ELF-1 (cell line): ENCODE data around the gene ZBTB16.
A peak's percentile ranks its signal among the peaks of the same experiment; 100 is the strongest.

Source experiments
- DNase-seq: peaks from one replicate; pipeline ENCODE4 v3.0.0-alpha.2; 2016; ENCODE audit warnings: low read depth, low spot score

The ZBTB16 gene

DNA sequence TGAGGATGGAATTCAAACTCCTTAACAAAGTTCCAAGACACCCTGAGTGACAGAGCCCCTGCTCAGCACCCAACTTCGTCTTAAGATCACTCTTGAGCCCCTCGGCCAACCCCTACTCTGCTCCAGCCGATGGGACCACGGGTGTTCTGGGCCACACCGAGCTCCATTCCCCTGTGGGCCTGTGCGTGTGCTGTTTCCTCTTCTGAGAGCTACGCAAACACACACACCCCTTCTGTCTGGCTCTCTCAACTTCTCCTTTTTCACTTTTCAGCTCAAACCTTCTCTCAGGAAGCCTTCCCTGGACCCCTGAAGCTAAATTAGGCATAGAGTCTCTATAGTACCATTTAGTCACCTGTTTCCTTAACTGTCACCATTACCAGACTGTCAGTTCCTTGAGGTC is 199.2 kb downstream of the ZBTB16 start:
- DNase-seq = no peak

DNA sequence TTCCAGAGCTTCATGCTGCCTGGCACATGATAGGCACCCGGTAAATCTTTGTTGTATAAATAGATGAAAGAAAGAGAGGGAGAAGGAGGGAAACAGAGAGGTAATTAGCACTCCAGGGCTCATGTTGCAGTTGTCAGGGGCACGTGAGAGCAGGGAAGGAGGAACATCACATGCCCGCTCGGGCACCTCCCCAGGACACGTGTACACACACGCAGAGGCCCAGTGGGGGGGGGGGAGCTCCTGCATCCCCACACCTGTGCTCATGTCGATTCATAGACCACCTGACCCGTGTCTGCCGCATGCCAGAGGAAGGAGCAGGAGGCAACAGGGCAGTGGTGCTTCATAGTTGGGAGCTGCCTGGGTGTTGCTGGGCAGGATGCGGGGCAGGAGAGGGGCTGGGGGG is 199.6 kb downstream of the ZBTB16 start:
- no peak for DNase-seq

DNA sequence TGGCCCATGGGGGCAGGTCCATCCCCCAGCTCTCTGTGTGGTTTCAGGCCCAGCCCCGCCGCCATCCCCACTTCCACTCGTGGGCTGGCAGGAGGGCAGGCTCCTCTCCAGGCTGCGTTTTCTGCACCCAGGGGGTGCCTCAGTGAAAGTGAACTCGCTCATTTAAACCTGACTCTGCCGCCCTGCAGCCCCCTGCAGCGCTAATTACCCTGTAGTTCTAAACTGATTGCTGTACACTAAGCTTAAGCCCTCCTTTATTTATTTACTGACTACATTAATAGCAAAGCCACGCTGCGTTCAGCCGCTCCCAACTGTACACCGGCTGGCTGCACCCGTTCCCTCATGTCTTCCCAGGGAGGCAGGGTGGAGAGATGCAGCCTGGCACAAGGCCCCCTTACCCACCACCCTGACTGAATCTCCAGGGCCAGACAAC is 200.1 kb downstream of the ZBTB16 start:
- DNase-seq = no peak

DNA sequence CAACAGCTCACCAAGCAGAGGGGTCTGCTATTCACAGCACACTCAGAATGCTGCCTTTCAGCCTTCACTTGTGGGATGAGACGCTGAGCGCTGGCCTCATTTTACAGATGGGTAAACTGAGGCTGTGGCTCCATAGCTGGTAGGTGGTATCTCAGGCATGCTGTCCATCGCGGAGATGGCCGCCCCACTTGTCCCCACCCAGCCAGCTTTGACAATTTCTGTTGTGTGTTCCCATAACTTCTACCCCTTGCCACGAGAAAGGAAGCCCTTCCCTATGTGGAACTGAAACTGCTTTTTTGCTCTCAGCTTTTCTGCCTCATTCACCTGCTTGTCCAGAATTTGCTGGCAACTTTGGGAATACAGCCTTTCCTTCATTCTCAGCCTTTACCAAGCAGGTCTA is 200.6 kb downstream of the ZBTB16 start:
- no peak for DNase-seq

DNA sequence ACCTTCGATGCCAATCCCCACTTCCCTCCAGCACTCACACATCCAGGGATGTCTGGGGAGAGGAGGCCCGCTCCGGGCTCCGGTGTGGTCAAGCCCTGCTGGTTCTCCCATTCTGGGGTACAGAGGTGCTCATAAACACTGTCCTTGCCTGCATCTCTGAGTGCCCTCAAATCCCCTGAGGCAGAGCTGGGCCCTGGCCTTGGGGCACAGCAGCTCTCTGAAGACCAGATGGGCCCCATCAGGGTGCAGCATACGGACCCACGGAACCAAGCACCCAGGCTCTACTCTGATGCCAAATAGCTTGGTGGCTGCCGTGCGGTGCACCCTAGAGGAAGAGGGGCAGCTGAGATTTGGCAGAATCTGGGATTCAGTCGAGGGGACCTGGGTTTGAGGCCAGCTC is 201.0 kb downstream of the ZBTB16 start:
- no peak for DNase-seq

DNA sequence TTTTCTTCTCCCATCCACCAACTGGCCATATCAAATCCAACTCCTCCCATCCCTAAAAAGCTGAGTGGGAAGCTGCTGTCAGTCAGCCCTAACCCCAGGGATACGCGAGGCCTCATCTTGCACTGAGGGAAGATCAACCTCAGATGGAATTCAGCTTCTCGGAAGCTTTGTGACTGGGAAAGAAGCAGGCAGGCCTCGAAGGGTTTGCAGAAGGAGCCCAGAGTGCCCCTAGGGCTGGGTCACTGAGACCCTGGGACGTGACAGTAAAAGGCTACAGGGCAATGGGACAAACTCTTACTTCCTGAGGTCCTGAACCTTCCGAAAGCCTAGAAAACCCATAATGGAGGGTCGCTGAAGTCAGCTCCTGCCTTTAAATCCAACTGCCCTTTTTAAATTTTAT is 202.3 kb downstream of the ZBTB16 start:
- no peak for DNase-seq

DNA sequence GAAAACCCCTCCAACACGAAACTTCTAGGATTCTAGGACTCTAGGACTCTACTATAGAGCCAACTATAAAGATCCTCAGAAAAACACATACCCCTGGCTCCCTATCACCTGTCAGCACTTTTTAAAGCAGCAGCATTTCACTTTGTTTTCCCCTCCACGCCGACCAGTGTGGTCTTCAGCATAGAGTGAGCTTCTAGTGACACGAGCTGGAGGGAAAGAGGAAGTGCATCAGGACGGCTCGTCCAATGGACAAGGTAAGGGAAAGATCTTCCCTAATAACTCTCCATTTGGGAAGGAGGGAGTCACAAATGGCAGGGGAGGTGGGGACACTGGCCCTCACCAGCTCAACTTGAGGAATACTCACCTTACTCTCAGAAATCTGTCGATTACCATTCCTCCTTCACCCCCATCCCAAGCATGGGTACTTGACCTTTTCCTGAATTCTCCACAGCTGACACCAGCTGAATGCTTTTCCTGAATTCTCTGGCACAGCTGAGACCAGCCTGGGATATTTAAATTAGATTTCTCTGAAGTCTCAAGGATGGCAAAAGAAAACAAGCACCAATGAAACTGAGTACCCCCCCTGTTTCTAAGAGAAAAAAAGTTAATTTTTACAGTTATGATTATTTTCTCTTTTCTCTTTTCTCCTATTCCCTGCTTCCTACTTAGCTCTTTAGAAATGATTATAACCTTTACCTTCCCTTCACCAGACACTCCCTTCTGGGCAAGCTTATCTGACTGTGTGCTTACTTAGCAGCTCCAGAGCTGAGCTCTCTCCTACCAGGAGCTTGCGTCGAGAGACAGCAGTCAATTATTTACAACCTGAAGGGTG is 203.4 kb downstream of the ZBTB16 start:
- peak; percentile 54 for DNase-seq

DNA sequence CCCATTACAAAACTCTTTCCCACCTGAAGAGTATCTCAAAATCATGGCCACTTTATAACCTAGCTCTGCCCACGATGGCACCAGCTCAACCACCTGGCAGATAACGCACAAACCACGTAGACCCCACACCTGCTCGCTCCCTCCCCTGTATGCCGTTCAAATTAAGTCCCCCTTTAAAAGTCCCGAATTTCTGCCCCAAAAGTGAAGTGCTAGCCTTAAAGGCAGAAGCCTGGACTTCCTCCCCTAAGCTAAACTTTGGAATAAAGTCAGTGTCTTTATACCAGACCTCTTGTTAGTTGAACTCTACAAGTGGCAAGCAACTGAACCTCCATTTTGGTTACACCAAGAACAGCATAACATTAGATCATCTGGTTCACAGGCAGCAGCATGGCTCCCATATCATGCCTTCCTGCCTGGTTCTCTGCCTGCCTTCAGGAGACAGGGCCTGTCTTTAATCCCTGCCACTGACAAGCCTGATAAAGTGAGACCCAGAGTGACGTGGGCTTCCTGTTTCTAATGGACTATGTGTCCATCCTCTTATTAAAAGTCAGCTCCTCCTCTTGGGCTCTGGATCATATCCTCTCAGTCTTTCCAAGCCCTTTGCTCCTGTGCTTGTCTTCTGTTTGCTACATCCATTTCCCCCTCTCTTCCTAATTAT is 204.1 kb downstream of the ZBTB16 start:
- peak; percentile 31 for DNase-seq

DNA sequence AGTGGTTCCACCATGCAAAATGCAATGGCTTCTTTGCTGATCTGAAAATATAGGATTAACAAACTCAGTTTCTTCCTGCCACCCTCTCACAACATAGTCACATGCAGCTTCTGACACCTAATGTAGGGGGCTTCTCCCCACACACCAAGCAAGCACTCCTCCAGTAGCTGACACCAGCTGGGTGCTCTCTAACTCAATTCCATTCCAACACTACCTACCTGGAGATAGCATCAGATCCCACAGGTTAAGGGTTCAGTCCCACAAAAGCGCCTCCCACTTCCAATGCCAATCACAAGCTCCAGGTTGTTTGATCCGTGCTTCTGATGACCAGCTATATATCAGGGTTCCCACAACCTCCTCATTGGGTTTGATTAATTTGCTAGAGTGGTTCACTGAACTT is 204.9 kb downstream of the ZBTB16 start:
- DNase-seq = no peak

DNA sequence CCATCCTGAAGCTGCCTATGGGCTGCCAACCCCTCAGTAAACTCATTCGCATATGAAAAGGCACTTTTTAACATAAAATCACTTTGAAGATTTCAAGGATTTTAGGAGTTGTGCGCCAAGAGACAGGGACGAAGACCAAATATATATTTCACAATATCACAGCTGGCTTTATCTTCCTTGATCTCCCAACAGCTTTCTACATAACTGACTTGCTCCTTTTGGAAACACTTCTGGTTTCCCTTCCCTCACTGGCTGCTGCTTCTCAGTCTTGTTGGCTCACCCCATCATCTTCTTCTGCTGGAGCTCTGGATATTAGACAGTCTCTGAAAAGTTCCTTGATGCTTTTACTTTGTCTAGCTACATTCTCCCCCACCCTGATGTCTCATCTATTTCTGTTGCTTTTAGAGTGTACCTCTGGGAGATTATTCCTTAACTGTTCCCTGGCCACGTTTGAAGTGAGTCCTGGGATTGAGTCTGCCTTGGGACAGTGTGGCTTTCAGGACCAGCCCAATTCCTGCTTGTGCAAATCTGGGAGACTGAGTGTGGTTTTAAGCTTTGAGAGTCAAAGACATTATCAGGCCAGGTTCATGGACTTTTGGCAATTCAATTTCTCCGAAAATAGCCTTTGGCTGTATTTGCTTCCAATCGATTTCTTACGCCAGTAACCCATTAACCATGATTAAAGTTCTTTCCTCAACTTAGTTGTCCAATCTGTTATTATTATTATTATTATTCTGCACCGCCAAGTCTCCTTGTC is 205.8 kb downstream of the ZBTB16 start:
- no peak for DNase-seq

DNA sequence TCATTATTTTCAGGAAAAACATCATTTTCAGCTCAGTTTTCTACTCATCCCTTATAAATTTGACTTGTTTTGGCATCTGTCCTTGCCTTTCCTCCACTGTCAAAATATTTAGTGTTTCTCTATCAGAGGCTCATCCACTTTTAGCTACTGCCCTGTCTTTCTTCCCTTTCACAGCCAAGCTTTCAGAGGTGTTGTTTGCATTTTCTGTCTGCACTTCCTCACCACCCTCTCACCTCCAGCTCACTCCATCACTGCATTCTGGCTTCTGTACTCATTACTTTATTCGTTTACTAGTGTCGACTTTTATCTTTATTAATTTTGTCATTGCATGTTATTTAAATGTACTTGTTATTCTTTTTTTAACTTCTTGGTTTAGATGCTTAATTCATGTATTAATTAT is 210.0 kb downstream of the ZBTB16 start:
- DNase-seq = no peak

DNA sequence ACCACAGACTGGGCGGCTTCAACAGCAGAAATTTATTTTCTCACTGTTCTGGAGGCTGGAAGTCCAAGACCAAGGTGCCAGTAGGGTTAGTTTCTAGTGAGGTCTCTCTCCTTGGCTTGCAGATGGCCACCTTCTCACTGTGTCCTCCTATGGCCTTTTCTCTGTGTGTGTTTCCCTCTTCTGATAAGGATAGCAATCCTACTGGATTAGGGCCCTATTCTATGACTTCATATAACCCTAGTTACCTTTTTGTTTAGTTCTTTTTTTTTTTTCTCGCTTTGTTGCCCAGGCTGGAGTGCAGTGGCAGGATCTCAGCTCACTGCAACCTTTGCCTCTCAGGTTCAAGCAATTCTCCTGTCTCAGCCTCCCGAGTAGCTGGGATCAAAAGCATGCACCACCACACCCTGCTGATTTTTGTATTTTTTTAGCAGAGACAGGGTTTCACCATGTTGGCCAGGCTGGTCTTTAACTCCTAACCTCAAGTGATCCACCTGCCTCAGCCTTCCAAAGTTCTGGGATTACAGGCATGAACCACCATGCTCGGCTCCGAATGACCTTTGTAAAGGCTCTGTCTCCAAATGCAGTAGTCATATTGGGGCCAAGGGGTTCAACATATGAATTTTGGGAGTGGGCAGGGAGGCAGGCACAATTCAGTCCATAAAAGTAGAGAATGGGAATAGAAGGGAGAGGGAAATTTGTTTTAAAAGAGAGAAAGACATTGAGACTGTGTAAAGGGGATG is 211.2 kb downstream of the ZBTB16 start:
- no peak for DNase-seq

DNA sequence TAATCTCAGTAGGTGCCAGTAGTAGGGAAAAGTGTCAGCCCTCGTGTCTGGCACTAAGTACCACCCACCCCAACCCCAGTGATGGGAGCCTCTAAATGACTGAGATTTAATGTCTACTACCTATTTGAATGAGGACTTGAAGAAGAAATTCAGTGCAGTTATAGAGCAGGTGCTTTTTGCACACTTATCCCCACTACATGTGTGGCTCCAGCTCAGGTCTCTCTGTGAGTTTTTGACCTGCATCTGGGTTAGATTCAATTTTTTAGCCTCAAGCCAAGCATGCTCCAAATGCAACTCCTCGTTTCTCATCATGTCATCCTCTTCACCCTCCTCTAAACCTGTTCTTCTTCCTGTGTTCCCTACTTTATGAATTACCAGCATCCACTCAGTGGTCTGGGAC is 211.8 kb downstream of the ZBTB16 start:
- no peak for DNase-seq

DNA sequence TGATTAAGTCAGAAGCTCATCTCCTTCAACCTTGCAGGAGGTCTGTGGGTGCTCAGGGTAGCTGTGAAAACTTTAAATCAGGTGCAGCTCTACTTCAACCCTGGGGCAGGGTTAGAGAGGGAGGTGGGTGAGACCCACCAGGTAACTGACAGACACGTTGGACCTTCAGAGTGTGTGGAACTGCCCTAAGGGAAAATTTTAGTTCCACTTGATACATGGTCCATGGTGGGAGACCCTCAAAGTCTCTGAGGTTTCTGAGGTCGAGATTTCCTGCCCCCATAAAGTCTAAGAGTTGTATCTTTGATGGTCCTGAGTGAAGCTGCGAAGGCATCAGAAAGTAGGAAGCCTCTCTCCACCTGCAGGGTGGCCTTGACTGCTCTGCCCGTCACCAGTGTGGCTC is 212.8 kb downstream of the ZBTB16 start:
- DNase-seq = no peak

DNA sequence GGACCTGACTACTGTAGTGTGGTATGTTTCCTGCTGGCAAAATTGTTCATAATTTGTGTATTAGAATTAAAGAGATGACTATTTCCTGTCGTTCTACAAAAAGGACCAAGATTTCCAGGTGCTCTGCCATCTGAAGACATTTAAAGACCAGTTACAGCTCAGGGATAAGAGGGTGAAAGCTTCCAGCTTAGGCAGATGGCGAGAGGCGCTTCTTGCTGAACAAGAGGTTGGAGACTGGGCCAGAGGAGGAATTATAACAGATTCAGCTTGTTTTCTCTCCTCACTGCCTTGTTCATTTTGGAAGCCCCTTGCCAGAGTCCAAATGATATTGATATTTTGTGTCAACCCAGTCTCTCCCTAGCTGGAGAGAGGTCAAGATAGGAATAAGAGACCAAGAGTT is 213.6 kb downstream of the ZBTB16 start:
- no peak for DNase-seq

DNA sequence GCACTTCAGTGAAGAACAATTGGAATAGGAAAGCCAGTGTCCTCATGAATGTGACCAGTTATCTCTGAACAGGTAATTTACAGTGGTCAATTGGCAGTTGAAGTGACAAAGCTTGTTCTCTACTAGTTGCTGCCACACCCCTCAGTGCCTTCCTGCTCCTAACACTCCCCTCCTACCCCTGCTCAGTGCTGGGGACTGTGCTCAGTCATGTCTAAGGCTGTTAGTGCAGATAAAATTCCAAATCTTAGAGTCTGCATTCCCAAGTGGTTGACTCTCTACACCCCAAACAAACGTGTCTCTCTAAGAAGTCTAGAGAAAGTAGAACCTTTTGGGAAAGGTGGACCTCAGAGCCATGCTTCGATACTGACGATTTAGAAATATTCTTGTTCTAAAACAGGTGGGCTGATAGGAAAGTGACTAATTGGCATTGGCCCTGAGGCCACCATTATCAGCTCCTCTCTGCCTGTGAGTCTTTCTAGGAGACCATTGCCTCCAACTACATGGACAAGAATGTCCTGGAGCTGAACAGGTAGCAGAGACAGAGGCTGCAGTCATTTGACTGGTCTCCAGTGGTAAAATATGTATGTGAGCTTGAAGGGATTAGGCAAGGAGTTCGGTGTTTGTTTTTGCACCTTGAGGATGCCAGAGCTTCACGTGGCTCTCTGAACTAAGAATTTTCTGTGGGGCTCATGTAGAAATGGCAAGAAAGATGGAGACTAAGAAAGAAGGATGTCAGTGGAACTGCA is 214.6 kb downstream of the ZBTB16 start:
- DNase-seq = no peak

DNA sequence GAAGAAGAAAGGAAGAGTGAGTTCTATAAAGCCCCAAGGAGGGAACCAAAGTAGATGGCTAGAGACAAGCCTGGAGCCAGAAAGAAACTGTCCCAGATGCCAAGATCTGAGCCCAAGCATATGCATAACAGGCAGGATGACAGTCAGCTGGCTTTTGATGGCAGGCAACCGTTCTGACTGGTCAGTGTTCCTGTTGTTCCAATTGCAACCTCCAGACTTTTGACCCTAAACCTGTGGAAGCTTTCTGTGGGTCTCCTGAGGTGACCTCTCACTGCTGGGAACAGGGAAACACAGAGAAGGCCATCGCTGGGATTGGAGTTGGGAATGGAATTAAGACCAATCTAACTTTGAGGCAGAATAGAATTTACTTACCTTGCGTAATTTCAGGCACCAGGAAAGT is 215.1 kb downstream of the ZBTB16 start:
- DNase-seq = no peak

DNA sequence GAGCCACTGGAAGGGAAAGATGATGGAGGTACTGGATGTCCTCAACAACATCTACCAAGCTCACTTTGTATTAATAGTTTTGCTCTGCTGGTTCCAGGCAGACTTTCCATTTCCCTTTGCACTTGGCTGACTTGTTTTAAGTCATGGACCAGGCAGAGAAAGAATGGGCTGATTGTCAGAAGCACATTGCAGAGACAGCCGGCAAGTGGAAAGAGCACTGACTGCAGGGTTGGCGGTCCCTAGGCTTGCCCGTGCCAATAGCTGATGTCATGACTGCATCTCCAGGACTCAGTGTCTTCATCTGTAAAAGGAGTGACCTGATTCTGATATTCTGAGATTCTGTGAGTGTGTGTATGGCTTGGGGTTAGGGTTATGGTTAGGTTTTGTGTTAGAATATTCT is 215.8 kb downstream of the ZBTB16 start:
- DNase-seq = no peak

DNA sequence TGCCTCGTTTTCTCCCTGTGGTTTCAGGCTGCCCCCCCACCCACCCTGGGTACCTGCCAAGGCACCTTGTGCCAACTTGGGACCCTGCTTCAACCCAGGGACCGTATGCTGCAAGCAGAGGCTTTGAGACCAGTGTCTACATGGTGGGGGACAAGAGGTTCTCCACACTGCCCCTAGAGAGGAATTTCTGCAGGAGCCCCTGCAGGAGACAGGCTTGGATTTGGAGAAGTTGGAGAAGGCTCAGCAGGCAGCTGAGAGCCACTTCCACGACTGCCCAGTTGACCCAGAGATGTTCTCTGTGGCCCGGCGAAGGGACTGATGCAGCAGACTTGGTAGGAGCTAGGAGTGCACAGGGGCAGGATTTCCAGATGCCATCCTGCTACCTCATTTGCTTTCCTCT is 216.6 kb downstream of the ZBTB16 start:
- DNase-seq = no peak

DNA sequence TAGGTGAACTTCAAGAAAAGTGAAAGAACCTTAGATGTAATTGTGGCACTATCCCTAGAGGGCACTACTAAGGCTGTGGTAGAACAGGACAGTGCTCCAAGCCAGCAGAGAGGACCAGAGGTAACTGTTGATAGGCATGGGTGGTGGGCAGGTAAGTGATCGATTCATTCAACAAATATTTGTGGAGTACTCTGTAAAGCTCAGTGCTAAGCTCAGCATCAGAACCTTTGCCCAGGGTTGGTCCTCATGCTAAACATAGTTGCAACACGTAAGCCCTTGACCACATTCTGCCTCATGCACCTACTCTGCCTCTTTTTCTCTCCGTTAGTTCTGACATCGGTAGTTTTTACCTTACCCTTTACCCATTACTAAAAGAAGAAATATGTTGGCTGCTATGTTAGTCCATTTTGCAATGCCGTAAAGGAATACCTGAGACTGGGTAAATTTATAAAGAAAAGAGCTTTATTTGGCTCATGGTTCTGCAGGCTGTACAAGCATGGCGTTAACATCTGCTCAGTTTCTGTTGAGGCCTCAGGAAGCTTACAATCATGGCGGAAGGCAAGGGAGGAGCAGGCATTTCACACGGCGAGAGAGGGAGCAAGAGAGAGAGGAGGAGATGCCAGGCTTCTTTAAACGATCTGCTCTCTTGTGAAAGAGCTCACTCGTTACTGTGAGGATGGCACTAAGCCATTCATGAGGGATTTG is 218.3 kb downstream of the ZBTB16 start:
- DNase-seq = no peak
